HEK293T (cell line): ENCODE measurements around the gene UBE2E2.

Source experiments
- ARNT ChIP-seq: fragments of 450-650 bp; IDR thresholded peaks from 2 replicates; pipeline ENCODE4 v1.6.1; 2017; ENCODE audit warnings: mild to moderate bottlenecking
- BHLHE40 ChIP-seq: fragments of 450-650 bp; IDR thresholded peaks from 2 replicates; pipeline ENCODE4 v1.6.1; 2016; ENCODE audit warnings: mild to moderate bottlenecking, moderate library complexity, borderline replicate concordance
- CTBP1 ChIP-seq: fragments of 450-650 bp; IDR thresholded peaks from 2 replicates; pipeline ENCODE4 v1.6.1; 2016; ENCODE audit warnings: borderline replicate concordance
- ELF4 ChIP-seq: fragments of 450-650 bp; IDR thresholded peaks from 2 replicates; pipeline ENCODE4 v1.6.1; 2017; ENCODE audit warnings: antibody characterized with exemption
- FOXA1 ChIP-seq: fragments of 450-650 bp; IDR thresholded peaks from 2 replicates; pipeline ENCODE4 v1.6.1; 2016; ENCODE audit warnings: mild to moderate bottlenecking
- FOXK2 ChIP-seq: fragments of 450-650 bp; IDR thresholded peaks from 2 replicates; pipeline ENCODE4 v1.6.1; 2016; ENCODE audit warnings: mild to moderate bottlenecking
- FOXM1 ChIP-seq: fragments of 450-650 bp; IDR thresholded peaks from 2 replicates; pipeline ENCODE4 v1.6.1; 2017; ENCODE audit warnings: mild to moderate bottlenecking, borderline replicate concordance
- HDGF ChIP-seq: fragments of 450-650 bp; IDR thresholded peaks from 2 replicates; pipeline ENCODE4 v1.6.1; 2017; ENCODE audit warnings: antibody characterized with exemption, borderline replicate concordance
- L3MBTL2 ChIP-seq: fragments of 450-650 bp; conservative IDR thresholded peaks from 2 replicates; pipeline ENCODE4 v1.6.1; 2016; ENCODE audit warnings: mild to moderate bottlenecking
- LEF1 ChIP-seq: fragments of 450-650 bp; IDR thresholded peaks from 2 replicates; pipeline ENCODE4 v1.6.1; 2017; ENCODE audit warnings: mild to moderate bottlenecking, borderline replicate concordance
- PKNOX1 ChIP-seq: fragments of 450-650 bp; IDR thresholded peaks from 2 replicates; pipeline ENCODE4 v1.6.1; 2016
- SP1 ChIP-seq: fragments of 450-650 bp; IDR thresholded peaks from 2 replicates; pipeline ENCODE4 v1.6.1; 2017
- SUZ12 ChIP-seq: fragments of 450-650 bp; IDR thresholded peaks from 2 replicates; pipeline ENCODE4 v1.6.1; 2016; ENCODE audit warnings: mild to moderate bottlenecking
- TARDBP ChIP-seq: fragments of 450-650 bp; IDR thresholded peaks from 2 replicates; pipeline ENCODE4 v1.6.1; 2016

DNA sequence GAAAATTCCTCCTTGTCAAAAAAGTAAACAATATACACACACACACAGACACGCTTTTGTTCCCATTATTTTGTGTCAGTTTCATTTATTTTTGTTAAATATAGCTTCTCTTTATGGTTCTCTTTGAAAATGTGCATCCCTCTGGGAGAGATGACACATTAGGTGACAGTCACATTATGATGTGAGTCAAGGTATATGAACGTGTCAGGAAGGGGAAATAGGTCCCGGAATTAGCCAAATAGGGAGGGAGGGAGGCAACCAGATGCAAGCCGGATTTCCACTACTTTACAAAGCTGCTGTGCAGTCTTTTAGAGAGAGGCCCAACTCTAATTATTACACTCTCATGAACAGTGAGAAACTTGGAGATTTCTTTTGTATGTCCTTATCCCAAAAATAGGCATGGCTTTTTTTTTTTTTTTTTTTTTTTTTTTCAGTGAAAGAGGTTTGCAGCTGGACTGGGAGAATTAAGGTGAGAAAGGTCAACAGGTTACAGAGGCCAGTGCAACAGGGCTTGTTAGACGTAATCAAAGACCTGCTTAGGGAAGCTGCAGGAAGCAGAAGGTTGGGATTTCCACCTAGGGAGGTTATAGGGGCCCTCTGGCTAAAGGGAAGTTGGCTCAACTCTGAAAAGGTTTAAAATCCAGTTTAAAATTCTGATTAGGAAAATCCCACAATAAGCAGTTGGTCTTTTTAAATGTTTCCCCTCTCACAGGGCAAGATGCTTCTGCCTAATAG is 362.1 kb downstream of the UBE2E2 start:
- TF ChIP-seq SP1 (no peak), FOXM1 (no peak), TARDBP (no peak), FOXA1 (no peak), CTBP1 (no peak), FOXK2 (no peak), ELF4 (no peak), LEF1 (no peak), HDGF (no peak), ARNT (no peak), BHLHE40 (no peak), SUZ12 (no peak), PKNOX1 (no peak), L3MBTL2 (no peak)
